ENCODE measurements around the gene RFNG. TPM values are rescaled to one million over a fixed set of nuclear protein-coding genes. Genes with fewer than 3 reads are reported as not detected.
A peak's percentile ranks its signal among the peaks of the same experiment; 100 is the strongest.

RFNG gene
- total and polyA plus RNA-seq, 2 of the 13 experiments (the other 11 are each of a cell fraction or from before 2014, with no cell fraction given) = 61.4 to 64.0 TPM

DNA sequence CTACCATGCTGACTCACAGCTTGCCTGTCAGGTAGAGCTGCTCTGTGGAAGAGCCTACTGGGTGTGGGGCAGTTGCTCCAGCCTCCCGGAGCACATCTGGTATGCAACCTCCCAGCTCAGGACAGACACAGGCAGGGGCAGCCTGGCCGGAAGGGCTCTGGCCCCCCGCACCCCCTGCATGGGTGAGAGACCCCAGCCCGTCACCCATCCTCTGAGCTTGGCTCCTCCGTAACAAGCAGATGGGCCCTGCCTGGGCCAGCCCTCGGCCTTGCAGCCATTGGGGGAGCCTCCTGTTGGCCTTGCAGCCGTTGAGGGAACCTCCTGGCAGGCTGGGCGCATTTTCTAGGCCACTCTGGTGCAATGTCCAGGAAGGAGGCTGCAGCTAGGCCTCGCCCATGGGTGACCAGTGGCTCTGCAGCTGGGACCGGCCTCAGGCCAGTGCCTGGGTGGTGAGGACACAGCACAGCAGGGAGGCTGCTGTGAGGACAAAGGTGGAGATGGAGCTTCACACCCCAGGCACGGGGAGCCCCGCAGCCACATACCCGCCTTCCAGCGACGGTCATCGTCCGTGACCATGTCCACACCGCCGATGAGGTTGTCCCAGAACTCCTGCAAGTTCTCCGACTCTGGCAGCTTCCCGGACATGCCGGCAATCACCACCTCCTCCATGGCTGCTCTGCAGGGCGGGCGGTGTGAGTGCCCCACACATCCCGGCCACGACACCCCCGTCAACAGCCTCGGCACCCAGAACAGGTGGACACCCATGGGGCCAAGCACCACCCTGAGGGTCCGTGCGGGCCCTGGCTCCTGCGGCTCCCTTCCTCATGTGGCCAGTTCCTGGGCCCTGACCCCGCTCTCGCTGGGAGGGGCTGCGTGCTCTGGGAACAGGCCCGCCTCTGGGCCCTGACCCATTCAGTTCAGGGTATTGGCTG, 44.4 kb upstream of the RFNG start (continued):
- TF ChIP-seq, protein P1, sequence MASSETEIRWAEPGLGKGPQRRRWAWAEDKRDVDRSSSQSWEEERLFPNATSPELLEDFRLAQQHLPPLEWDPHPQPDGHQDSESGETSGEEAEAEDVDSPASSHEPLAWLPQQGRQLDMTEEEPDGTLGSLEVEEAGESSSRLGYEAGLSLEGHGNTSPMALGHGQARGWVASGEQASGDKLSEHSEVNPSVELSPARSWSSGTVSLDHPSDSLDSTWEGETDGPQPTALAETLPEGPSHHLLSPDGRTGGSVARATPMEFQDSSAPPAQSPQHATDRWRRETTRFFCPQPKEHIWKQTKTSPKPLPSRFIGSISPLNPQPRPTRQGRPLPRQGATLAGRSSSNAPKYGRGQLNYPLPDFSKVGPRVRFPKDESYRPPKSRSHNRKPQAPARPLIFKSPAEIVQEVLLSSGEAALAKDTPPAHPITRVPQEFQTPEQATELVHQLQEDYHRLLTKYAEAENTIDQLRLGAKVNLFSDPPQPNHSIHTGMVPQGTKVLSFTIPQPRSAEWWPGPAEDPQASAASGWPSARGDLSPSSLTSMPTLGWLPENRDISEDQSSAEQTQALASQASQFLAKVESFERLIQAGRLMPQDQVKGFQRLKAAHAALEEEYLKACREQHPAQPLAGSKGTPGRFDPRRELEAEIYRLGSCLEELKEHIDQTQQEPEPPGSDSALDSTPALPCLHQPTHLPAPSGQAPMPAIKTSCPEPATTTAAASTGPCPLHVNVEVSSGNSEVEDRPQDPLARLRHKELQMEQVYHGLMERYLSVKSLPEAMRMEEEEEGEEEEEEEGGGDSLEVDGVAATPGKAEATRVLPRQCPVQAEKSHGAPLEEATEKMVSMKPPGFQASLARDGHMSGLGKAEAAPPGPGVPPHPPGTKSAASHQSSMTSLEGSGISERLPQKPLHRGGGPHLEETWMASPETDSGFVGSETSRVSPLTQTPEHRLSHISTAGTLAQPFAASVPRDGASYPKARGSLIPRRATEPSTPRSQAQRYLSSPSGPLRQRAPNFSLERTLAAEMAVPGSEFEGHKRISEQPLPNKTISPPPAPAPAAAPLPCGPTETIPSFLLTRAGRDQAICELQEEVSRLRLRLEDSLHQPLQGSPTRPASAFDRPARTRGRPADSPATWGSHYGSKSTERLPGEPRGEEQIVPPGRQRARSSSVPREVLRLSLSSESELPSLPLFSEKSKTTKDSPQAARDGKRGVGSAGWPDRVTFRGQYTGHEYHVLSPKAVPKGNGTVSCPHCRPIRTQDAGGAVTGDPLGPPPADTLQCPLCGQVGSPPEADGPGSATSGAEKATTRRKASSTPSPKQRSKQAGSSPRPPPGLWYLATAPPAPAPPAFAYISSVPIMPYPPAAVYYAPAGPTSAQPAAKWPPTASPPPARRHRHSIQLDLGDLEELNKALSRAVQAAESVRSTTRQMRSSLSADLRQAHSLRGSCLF (CRISPR knock-in tag; IDR thresholded peaks at IDR 0.05; ENCODE audit: borderline replicate concordance) = no peak
- TF ChIP-seq ZNF547 (CRISPR knock-in tag; IDR thresholded peaks at IDR 0.05) (no peak), ATF7-NPFF (CRISPR knock-in tag; IDR thresholded peaks at IDR 0.05; ENCODE audit: low read depth) (peak; percentile 4; the same call in 1 of the 2 replicates), RARA (CRISPR knock-in tag; IDR thresholded peaks at IDR 0.05) (no peak), SOX13 (IDR thresholded peaks at IDR 0.05) (no peak), SOX13 (CRISPR knock-in tag; conservative IDR thresholded peaks at IDR 0.05 in 1 of 2, IDR thresholded peaks at IDR 0.05 in 1 of 2) (no peak), ZBTB3 (CRISPR knock-in tag; IDR thresholded peaks at IDR 0.05; ENCODE audit: borderline replicate concordance, low read depth) (no peak), ZKSCAN1 (IDR thresholded peaks at IDR 0.05; ENCODE audit: low read length) (peak; percentile 75), MYC (CRISPR knock-in tag; IDR thresholded peaks at IDR 0.05; ENCODE audit: borderline replicate concordance) (peak; percentile 55; the same call in 1 of the 2 replicates), PCBP1 (IDR thresholded peaks at IDR 0.05; ENCODE audit: borderline replicate concordance, low read depth, low read length) (peak; percentile 2; the same call in 1 of the 2 replicates)
- TF ChIP-seq, protein P2, sequence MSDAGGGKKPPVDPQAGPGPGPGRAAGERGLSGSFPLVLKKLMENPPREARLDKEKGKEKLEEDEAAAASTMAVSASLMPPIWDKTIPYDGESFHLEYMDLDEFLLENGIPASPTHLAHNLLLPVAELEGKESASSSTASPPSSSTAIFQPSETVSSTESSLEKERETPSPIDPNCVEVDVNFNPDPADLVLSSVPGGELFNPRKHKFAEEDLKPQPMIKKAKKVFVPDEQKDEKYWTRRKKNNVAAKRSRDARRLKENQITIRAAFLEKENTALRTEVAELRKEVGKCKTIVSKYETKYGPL (CRISPR knock-in tag; IDR thresholded peaks at IDR 0.05) = no peak
- TF ChIP-seq, protein P3, sequence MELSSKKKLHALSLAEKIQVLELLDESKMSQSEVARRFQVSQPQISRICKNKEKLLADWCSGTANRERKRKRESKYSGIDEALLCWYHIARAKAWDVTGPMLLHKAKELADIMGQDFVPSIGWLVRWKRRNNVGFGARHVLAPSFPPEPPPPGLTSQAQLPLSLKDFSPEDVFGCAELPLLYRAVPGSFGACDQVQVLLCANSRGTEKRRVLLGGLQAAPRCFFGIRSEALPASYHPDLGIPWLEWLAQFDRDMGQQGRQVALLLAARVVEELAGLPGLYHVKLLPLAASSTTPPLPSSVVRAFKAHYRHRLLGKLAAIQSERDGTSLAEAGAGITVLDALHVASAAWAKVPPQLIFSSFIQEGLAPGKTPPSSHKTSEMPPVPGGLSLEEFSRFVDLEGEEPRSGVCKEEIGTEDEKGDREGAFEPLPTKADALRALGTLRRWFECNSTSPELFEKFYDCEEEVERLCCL (CRISPR knock-in tag; IDR thresholded peaks at IDR 0.05; ENCODE audit: borderline replicate concordance) = no peak
- TF ChIP-seq, protein P4, sequence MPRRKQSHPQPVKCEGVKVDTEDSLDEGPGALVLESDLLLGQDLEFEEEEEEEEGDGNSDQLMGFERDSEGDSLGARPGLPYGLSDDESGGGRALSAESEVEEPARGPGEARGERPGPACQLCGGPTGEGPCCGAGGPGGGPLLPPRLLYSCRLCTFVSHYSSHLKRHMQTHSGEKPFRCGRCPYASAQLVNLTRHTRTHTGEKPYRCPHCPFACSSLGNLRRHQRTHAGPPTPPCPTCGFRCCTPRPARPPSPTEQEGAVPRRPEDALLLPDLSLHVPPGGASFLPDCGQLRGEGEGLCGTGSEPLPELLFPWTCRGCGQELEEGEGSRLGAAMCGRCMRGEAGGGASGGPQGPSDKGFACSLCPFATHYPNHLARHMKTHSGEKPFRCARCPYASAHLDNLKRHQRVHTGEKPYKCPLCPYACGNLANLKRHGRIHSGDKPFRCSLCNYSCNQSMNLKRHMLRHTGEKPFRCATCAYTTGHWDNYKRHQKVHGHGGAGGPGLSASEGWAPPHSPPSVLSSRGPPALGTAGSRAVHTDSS (CRISPR knock-in tag; conservative IDR thresholded peaks at IDR 0.05) = no peak
- TF ChIP-seq, protein P5, sequence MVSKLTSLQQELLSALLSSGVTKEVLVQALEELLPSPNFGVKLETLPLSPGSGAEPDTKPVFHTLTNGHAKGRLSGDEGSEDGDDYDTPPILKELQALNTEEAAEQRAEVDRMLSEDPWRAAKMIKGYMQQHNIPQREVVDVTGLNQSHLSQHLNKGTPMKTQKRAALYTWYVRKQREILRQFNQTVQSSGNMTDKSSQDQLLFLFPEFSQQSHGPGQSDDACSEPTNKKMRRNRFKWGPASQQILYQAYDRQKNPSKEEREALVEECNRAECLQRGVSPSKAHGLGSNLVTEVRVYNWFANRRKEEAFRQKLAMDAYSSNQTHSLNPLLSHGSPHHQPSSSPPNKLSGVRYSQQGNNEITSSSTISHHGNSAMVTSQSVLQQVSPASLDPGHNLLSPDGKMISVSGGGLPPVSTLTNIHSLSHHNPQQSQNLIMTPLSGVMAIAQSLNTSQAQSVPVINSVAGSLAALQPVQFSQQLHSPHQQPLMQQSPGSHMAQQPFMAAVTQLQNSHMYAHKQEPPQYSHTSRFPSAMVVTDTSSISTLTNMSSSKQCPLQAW (CRISPR knock-in tag; IDR thresholded peaks at IDR 0.05) = 0 out of 2 replicates have a peak, but pooled peaks have one; percentile 15
- TF ChIP-seq, protein P6, sequence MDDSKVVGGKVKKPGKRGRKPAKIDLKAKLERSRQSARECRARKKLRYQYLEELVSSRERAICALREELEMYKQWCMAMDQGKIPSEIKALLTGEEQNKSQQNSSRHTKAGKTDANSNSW (CRISPR knock-in tag; IDR thresholded peaks at IDR 0.05; ENCODE audit: borderline replicate concordance) = no peak
